GM12874 (cell line): Measurements from ENCODE around the gene OR14A16.
A peak's percentile ranks its signal among the peaks of the same experiment; 100 is the strongest.

Source experiments
- TF ChIP-seq, protein P1 (sequence below): IDR thresholded peaks from 2 replicates; pipeline ENCODE4 v1.5.1; 2011; ENCODE audit warnings: low read depth, mild to moderate bottlenecking, control low read depth, low read length, moderate library complexity; ENCODE audit not compliant: insufficient read depth

The OR14A16 gene

GRCh38 chr1:247824023-247824422 lies at the start of gene OR14A16:
TSS of gene OR14A16 (minus strand) at chr1:247824119. CDS start at chr1:247815729, 8,390 bp downstream.
- TF ChIP-seq, protein P1, sequence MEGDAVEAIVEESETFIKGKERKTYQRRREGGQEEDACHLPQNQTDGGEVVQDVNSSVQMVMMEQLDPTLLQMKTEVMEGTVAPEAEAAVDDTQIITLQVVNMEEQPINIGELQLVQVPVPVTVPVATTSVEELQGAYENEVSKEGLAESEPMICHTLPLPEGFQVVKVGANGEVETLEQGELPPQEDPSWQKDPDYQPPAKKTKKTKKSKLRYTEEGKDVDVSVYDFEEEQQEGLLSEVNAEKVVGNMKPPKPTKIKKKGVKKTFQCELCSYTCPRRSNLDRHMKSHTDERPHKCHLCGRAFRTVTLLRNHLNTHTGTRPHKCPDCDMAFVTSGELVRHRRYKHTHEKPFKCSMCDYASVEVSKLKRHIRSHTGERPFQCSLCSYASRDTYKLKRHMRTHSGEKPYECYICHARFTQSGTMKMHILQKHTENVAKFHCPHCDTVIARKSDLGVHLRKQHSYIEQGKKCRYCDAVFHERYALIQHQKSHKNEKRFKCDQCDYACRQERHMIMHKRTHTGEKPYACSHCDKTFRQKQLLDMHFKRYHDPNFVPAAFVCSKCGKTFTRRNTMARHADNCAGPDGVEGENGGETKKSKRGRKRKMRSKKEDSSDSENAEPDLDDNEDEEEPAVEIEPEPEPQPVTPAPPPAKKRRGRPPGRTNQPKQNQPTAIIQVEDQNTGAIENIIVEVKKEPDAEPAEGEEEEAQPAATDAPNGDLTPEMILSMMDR = no peak

GRCh38 chr1:247865416-247865815 lies 41.5 kb upstream of the OR14A16 start:
- TF ChIP-seq, protein P1 = no peak

DNA sequence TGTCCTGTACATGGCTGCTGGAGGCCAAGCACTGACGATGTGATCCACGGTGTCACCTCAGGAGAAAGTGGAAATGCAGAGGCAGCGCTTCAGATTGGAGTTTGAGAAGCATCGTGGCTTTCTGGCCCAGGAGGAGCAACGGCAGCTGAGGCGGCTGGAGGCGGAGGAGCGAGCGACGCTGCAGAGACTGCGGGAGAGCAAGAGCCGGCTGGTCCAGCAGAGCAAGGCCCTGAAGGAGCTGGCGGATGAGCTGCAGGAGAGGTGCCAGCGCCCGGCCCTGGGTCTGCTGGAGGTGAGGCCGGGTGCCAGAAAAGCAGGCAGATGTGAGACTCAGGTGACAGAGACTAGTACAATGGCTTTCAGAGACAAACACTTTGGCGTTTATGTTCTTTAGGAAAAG lies 40.7 kb upstream of the OR14A16 start:
- TF ChIP-seq, protein P1 = no peak

DNA sequence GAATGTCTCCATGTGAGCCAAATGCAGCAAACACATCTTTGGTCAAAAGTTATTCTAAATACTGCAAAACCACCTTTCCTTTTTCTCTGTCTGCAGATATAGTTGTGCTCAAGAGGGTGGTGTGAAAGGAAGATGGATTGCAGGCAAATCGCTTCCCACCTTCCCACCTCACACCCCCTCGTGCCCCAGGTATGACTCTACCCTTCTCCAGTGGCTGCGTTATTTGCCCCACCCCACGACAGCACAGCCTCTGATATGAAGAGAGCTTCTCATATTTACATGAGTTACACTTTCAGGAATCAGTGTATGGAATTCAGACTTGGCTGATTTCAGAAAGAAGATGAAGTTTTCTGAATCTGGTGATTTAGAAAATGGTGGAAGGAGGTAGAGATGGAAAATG lies 38.8 kb upstream of the OR14A16 start:
- TF ChIP-seq, protein P1 = no peak

DNA sequence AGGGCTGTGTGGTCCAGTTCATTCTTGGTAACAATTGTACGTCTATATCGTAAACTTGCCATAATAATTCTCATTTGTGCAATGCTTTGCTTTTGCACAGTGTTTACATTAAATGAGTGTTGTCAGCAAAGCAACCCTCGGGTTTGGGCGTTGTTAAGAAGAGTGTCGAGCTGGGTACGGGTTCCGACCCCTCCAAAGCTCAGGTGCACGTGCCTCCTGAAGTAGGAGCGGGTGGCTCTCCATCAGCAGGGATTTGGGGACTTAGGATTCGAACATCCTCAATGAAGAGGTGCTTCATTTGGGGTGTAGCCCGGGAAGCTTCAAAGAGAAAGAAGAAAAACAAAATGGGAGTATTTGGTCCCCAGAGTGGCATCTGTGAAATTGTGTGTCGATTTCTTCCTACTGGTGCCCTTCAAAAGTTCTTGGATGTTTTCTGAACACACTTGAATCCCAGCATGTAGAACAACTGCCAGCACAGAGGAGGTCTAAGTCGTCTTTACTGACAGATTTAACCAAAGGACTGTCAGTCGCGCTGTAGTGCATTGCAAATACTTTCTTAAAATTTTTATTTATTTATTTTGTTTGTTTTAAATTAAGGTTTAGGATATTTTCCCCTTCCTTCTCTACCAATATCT lies 34.2 kb upstream of the OR14A16 start:
- TF ChIP-seq, protein P1 = no peak

DNA sequence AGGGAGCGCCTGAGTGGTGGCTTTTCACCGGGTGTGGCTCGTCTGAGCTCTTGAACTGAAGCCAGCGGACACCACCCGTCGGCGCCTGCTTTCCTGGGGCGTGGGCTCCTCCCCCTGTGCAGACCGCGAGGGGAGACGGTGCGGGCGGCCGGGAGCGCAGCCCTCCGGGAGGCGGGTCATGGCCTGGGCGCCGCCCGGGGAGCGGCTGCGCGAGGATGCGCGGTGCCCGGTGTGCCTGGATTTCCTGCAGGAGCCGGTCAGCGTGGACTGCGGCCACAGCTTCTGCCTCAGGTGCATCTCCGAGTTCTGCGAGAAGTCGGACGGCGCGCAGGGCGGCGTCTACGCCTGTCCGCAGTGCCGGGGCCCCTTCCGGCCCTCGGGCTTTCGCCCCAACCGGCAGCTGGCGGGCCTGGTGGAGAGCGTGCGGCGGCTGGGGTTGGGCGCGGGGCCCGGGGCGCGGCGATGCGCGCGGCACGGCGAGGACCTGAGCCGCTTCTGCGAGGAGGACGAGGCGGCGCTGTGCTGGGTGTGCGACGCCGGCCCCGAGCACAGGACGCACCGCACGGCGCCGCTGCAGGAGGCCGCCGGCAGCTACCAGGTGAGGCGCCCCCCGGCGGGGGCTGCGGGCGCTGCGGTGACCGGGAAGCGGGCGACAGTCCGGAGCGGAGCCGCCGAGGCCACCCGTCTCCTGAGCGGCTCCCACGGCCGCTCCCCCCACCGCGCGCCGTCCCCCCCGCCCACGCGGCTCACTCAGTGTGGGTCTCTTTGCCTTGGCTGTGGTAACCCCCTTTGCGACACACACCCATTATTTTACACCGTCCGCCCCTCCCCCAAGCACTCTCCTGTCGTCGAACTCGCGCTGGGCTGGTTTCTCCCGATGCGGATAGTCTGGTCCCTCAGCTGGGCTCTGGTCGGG lies 33.4 kb upstream of the OR14A16 start, which contains the start of gene TRIM58:
Gene TRIM58 (plus strand): TSS at position 119 of the 916 bp plus-strand sequence. CDS start 60 bp downstream, at position 179.
- TF ChIP-seq, protein P1 = peak; percentile 58

- TF ChIP-seq, protein P1 = no peak
These were observed 32.0 kb upstream of the OR14A16 start for GRCh38 chr1:247855911-247856310.
